BE2C (cell line): Measurements from ENCODE around the gene GABRP.

Experiments
- DNase-seq: peaks from one replicate; pipeline ENCODE4 v3.0.0-alpha.2; 2020
- H3K27me3 ChIP-seq: fragments of 250-450 bp; sonication (Bioruptor Pico); 2 replicates; pipeline ENCODE4 v1.5.1; 2020; ENCODE audit warnings: mild to moderate bottlenecking
- H3K36me3 ChIP-seq: fragments of 250-450 bp; sonication (Bioruptor Pico); 2 replicates; pipeline ENCODE4 v1.5.1; 2020; ENCODE audit warnings: mild to moderate bottlenecking
- H3K4me1 ChIP-seq: fragments of 250-450 bp; sonication (Bioruptor Pico); 2 replicates; pipeline ENCODE4 v1.5.1; 2020
- H3K4me3 ChIP-seq: 2 replicates; pipeline ENCODE4 v1.5.1; 2011; ENCODE audit warnings: low read depth, low read length
- H3K9me3 ChIP-seq: fragments of 250-450 bp; sonication (Bioruptor Pico); 2 replicates; pipeline ENCODE4 v1.5.1; 2020
- TF ChIP-seq, protein P1 (sequence below): IDR thresholded peaks from 2 replicates; pipeline ENCODE4 v1.5.1; 2012; ENCODE audit warnings: mild to moderate bottlenecking, low read depth, low read length

Gene GABRP

DNA sequence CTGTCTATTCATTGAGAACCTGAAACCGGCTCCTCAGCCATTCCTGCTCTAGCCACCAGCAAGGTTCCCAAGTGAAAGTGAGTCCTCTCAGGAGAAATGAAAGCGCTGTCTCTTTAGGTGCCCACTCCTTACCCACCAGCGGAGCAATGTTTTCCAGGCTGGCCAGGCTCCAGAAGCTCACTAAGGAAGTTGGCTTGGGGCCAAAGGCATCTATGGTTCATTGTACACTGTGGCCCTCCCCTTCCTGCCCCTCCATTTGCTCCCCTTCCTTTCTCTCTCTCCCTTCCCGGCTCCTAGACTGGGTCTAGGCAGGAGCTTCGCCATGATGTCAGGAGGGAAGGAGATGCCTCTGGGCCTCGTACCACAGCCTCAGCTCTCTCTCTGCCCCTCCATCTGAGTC is 1.1 kb upstream of the GABRP start:
- TF ChIP-seq, protein P1, sequence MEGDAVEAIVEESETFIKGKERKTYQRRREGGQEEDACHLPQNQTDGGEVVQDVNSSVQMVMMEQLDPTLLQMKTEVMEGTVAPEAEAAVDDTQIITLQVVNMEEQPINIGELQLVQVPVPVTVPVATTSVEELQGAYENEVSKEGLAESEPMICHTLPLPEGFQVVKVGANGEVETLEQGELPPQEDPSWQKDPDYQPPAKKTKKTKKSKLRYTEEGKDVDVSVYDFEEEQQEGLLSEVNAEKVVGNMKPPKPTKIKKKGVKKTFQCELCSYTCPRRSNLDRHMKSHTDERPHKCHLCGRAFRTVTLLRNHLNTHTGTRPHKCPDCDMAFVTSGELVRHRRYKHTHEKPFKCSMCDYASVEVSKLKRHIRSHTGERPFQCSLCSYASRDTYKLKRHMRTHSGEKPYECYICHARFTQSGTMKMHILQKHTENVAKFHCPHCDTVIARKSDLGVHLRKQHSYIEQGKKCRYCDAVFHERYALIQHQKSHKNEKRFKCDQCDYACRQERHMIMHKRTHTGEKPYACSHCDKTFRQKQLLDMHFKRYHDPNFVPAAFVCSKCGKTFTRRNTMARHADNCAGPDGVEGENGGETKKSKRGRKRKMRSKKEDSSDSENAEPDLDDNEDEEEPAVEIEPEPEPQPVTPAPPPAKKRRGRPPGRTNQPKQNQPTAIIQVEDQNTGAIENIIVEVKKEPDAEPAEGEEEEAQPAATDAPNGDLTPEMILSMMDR = no peak
- peaks cover 7% of the 10 kb centered on the region for H3K4me1 ChIP-seq
- DNase-seq = peak; percentile 59
- H3K36me3 ChIP-seq = no peaks in the 10 kb centered on the region
- H3K9me3 ChIP-seq = no peaks in the 10 kb centered on the region
- no peaks in the 10 kb centered on the region for H3K27me3 ChIP-seq
- H3K4me3 ChIP-seq = no peak overlapping the region

DNA sequence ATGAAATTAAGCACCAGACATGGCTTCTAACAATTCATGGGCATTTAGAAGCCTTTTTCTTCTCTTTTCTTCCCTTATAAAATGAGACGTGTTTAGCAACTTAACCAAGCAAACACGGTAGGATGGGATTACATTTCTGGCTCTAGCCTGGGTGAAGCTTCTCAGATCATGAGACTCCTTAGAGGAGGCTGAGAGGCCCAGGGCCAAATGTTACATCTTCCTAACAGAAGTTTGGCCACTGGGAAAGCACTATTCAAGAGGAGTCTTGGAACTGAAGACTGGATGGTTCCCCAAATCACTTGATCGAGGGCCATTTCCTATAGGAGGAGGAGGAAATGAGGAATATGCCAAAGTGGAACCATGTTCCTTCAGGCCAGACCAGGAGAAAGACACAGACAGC is 1.9 kb downstream of the GABRP start:
- H3K4me3 ChIP-seq = no peak overlapping the region
- no peak for DNase-seq
- H3K9me3 ChIP-seq = no peaks in the 10 kb centered on the region
- peaks cover 7% of the 10 kb centered on the region for H3K4me1 ChIP-seq
- TF ChIP-seq, protein P1 = no peak
- no peaks in the 10 kb centered on the region for H3K27me3 ChIP-seq
- H3K36me3 ChIP-seq = no peaks in the 10 kb centered on the region

DNA sequence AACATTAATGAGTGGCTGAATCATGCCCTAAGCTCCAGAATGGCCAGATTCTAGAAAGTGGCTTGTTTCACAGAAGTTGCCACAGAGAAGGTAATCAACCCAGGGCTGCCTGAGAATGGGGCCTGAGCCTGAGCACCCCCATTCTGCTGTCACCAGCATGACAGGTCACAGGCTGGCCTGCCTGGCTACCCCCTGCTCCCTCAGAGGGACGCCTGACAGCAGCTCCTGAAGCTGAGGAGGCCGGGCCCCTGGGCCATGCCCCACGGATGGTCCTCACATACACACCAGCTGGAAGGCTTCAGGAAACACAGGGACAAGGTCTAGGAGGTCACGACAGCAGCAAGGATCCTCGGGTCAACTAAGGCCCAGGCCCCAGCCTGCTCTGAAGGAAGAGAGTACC is 3.7 kb downstream of the GABRP start:
- Histone ChIP-seq H3K4me1 (peaks cover 7% of the 10 kb centered on the region), H3K36me3 (no peaks in the 10 kb centered on the region), H3K9me3 (no peaks in the 10 kb centered on the region), H3K4me3 (no peak overlapping the region), H3K27me3 (no peaks in the 10 kb centered on the region)
- no peak for DNase-seq
- TF ChIP-seq, protein P1 = no peak

DNA sequence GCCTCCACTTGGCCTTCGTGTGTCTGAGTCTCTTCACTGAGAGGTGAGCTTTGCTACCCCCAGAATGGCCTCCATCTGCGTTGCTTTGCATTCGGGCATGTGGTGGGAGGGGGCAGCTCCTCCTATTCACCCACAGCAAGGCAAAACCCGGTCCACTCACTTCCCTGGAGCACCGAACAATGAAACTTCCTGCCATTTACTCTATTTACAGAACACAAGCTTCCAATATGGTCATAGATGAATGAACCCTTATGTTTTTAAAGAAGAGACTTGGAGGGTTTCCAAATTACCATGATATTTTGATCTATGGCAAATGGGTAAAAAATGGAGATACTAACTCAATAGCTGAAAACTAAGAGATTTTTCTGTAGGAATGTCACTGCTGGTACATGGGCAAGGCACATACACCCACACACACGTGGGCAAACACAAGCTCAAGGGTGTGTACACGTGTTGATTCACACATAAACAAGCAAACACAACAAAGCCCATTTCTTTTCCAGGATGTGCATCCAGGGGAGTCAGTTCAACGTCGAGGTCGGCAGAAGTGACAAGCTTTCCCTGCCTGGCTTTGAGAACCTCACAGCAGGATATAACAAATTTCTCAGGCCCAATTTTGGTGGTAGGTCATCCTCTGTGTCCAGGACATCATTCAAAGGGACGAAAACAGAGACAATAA is 5.2 kb downstream of the GABRP start:
- Histone ChIP-seq H3K4me3 (no peak overlapping the region), H3K9me3 (no peaks in the 10 kb centered on the region), H3K27me3 (no peaks in the 10 kb centered on the region), H3K36me3 (no peaks in the 10 kb centered on the region), H3K4me1 (no peaks in the 10 kb centered on the region)
- no peak for DNase-seq
- TF ChIP-seq, protein P1 = no peak

DNA sequence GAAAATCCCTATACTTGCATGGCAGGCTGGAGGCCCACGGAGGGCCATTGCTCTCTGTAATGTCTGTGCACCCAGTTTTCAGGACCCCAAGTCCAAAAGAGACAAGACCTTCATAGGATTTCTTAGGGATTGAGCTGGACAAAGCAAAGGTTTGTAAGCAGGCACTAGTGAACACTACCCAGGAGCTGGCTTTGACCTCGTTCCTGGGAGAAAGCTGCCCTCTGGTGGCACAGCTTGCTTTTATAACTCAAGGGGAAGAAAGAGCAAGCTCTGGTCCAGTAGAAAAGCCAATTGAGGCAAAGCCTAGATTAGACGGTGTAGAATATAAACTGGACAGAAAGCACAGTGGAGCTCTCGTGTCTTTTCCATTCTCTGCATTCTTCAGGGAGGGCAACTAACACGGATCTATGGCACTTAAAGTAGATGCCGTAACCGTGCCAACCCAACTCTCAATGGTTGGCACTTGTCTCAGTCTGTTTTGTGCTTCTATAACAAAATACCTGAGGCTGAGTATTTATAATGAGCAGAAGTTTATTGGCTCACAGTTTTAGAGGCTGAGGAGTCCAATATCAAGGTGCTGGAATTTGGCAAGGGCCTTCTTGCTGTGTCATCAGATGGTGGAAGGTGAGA is 7.9 kb downstream of the GABRP start:
- Histone ChIP-seq H3K36me3 (no peaks in the 10 kb centered on the region), H3K4me1 (no peaks in the 10 kb centered on the region), H3K9me3 (no peaks in the 10 kb centered on the region), H3K27me3 (no peaks in the 10 kb centered on the region), H3K4me3 (no peak overlapping the region)
- peak; percentile 78 for DNase-seq
- TF ChIP-seq, protein P1 = peak; percentile 84

DNA sequence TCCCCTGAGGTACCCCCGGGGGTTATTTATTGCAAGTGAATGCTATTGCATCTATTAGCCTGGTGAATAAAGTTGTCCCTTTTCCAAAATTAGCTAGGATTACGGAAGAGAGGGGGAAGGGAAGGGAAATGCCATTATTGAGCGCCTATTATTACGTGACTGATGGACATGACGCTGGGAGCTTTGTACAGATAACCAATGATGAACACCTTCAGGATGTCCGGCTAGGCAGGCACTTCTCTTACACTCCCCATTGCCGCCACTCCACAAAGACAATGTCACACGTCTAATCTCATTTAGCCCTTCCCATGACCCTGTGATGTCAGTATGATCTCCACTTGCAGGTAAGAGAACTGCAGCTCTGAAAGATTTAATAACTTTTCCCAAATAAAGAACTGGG is 9.4 kb downstream of the GABRP start:
- Histone ChIP-seq H3K4me1 (no peaks in the 10 kb centered on the region), H3K36me3 (no peaks in the 10 kb centered on the region)
- TF ChIP-seq, protein P1 = no peak

More for the DNA sequence above, 9.4 kb downstream of the GABRP start:
- H3K27me3 ChIP-seq = no peaks in the 10 kb centered on the region
- no peaks in the 10 kb centered on the region for H3K9me3 ChIP-seq
- no peak for DNase-seq
- H3K4me3 ChIP-seq = no peak overlapping the region
